HG02852 (cell line): ENCODE results near the gene EID3.

Experiments
- ATAC-seq: cut with Tn5 transposase; IDR thresholded peaks from one replicate; pipeline ENCODE4 v1.9.1; 2021; ENCODE audit warnings: mild to moderate bottlenecking, moderate library complexity; ENCODE audit not compliant: unreplicated experiment

EID3 gene

GRCh38 chr12:104333692-104334255 lies 30.2 kb downstream of the EID3 start:
- ATAC-seq: no peak

- no peak for ATAC-seq
These were observed 31.0 kb downstream of the EID3 start for GRCh38 chr12:104334581-104334980.

- no peak for ATAC-seq
These were observed 32.6 kb downstream of the EID3 start for GRCh38 chr12:104336115-104336514.

- ATAC-seq: no peak
These were observed 33.6 kb downstream of the EID3 start for GRCh38 chr12:104337030-104337558.

- ATAC-seq: no peak
These were observed 36.1 kb downstream of the EID3 start for GRCh38 chr12:104339663-104340062.

GRCh38 chr12:104340177-104340576 lies 36.6 kb downstream of the EID3 start:
- no peak for ATAC-seq

GRCh38 chr12:104340925-104341611 lies 37.5 kb downstream of the EID3 start:
- ATAC-seq: no peak

- ATAC-seq: no peak
These were observed 38.6 kb downstream of the EID3 start for GRCh38 chr12:104342147-104342546.

- ATAC-seq: no peak
These were observed 39.2 kb downstream of the EID3 start for GRCh38 chr12:104342635-104343249.

- ATAC-seq: no peak
These were observed 41.1 kb downstream of the EID3 start for GRCh38 chr12:104344682-104345081.

GRCh38 chr12:104345234-104346066 lies 41.9 kb downstream of the EID3 start:
- no peak for ATAC-seq

GRCh38 chr12:104347374-104348075 lies 44.0 kb downstream of the EID3 start:
- no peak for ATAC-seq

GRCh38 chr12:104348283-104348993 lies 44.9 kb downstream of the EID3 start:
- no peak for ATAC-seq

GRCh38 chr12:104348994-104349494 lies 45.5 kb downstream of the EID3 start:
- ATAC-seq: no peak

- ATAC-seq: no peak
These were observed 46.9 kb downstream of the EID3 start for GRCh38 chr12:104350211-104351056.

GRCh38 chr12:104351057-104351983 lies 47.8 kb downstream of the EID3 start:
- ATAC-seq: no peak

- no peak for ATAC-seq
These were observed 48.7 kb downstream of the EID3 start for GRCh38 chr12:104352106-104352713.
